Colonic mucosa (tissue), 4 donors: ENCODE data around the gene HEBP1. TPM values are rescaled to one million over a fixed set of nuclear protein-coding genes. Genes with fewer than 3 reads are reported as not detected.

ENCODE experiments used
- DNase-seq: peaks from one replicate; pipeline ENCODE4 v3.0.0-alpha.2; 2020
- H3K27ac ChIP-seq: fragments of 200-600 bp; one replicate; pipeline ENCODE4 v1.8.0; 2021
- H3K27me3 ChIP-seq: fragments of 200-600 bp; one replicate; pipeline ENCODE4 v1.8.0; 2021
- H3K36me3 ChIP-seq: fragments of 200-600 bp; one replicate; pipeline ENCODE4 v1.8.0; 2021
- H3K4me1 ChIP-seq: fragments of 200-600 bp; one replicate; pipeline ENCODE4 v1.8.0; 2021; ENCODE audit warnings: mild to moderate bottlenecking
- H3K4me3 ChIP-seq: fragments of 200-600 bp; one replicate; pipeline ENCODE4 v1.8.0; 2021
- H3K9ac ChIP-seq, 2 donors: one replicate each; pipeline ENCODE4 v1.7.0; 2013; ENCODE audit warnings: control low read depth in 2 of 2, low read depth in 2 of 2, low read length in 2 of 2
- H3K9me3 ChIP-seq: fragments of 200-600 bp; one replicate; pipeline ENCODE4 v1.8.0; 2021
- intact Hi-C: fragments of 100-400 bp; cut with DNase I; formaldehyde crosslinking; loops from one replicate; pipeline ENCODE4 v1.14.1; 2022
- total RNA-seq, 2 donors: library from RNA; stranded (reverse); fragmentation: NEBNext Ultra II Directional in 1 of 2; extraction: Animal tissue kit (Norgen Biotek cat#: 25700) in 1 of 2; gene quantifications; one replicate each; pipeline ENCODE4 v1.2.1, GENCODE V29; 2021
- TF ChIP-seq, protein P1 (sequence below): fragments of 200-600 bp; IDR thresholded peaks from one replicate; pipeline ENCODE4 v1.8.0; 2022; ENCODE audit warnings: antibody characterized with exemption, mild to moderate bottlenecking
- donor health status: healthy.
- donor health status: DM: no; HTN: no; CAD: no.
- donor health status: DM: no; HTN: no; CAD: no.

HEBP1 gene
- total RNA-seq, 2 donors from 2014 or later = 40.9 to 61.9 TPM

DNA sequence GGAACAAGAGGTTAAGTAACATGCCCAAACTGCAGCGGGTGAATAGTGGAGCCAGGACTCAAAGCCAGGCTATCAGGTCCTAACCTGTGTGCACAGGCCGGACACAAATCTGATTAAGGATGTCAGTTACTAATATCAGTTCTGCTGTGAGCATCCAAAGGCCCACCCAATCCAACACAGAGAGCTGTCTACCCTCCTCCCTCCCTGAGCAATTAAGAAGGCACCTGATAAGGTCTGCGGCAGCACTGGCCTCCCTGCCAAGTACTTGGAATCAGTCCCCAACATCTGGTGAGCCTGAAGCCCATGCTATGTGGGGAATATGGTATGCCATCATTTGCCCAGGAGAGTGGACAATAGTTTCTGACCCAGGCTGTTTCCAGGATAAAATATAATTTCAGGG, 3.9 kb downstream of the HEBP1 start:
- DNase-seq = no peak
- intact Hi-C loops = no loop called here
- Histone ChIP-seq H3K9ac (no peak overlapping the region), H3K27ac (no peak overlapping the region), H3K27me3 (no peaks in the 10 kb centered on the region), H3K4me3 (no peak overlapping the region), H3K36me3 (no peaks in the 10 kb centered on the region), H3K4me1 (peaks cover 3% of the 10 kb centered on the region), H3K9me3 (no peaks in the 10 kb centered on the region)
- TF ChIP-seq, protein P1, sequence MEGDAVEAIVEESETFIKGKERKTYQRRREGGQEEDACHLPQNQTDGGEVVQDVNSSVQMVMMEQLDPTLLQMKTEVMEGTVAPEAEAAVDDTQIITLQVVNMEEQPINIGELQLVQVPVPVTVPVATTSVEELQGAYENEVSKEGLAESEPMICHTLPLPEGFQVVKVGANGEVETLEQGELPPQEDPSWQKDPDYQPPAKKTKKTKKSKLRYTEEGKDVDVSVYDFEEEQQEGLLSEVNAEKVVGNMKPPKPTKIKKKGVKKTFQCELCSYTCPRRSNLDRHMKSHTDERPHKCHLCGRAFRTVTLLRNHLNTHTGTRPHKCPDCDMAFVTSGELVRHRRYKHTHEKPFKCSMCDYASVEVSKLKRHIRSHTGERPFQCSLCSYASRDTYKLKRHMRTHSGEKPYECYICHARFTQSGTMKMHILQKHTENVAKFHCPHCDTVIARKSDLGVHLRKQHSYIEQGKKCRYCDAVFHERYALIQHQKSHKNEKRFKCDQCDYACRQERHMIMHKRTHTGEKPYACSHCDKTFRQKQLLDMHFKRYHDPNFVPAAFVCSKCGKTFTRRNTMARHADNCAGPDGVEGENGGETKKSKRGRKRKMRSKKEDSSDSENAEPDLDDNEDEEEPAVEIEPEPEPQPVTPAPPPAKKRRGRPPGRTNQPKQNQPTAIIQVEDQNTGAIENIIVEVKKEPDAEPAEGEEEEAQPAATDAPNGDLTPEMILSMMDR = no peak

- H3K9me3 ChIP-seq = no peaks in the 10 kb centered on the region
- peaks cover 3% of the 10 kb centered on the region for H3K4me1 ChIP-seq
- no peak overlapping the region for H3K9ac ChIP-seq
- DNase-seq = no peak
- H3K4me3 ChIP-seq = no peak overlapping the region
- no peaks in the 10 kb centered on the region for H3K36me3 ChIP-seq
- no peak overlapping the region for H3K27ac ChIP-seq
- intact Hi-C loops = no loop called here
- TF ChIP-seq, protein P1 = no peak
- H3K27me3 ChIP-seq = no peaks in the 10 kb centered on the region
These were observed 5.0 kb downstream of the HEBP1 start for GRCh38 chr12:12995088-12995487.

DNA sequence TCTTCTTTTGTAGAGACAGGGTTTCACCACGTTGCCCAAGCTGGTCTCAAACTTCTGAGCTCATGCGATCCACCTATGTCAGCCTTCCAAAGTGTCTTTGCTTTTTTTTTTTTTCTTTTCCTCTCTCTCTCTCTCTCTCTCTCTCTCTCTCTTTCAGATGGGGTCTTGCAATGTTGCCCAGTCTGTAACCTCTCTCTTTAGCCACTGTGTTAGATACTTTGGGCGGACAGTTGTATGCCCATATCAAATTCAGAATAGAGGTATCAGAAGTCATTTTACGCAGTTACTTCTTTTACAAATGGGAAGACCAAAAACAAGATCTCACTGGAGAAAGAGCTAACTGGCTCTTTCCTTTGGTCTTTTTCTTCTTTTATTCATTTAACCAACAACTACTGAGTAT, 6.7 kb downstream of the HEBP1 start:
- TF ChIP-seq, protein P1 = no peak
- H3K4me3 ChIP-seq = no peak overlapping the region
- DNase-seq = no peak

GRCh38 chr12:12992418-12993130, 7.5 kb downstream of the HEBP1 start:
- no peak overlapping the region for H3K9ac ChIP-seq
- intact Hi-C loops = no loop called here
- no peak overlapping the region for H3K4me3 ChIP-seq
- peaks cover 3% of the 10 kb centered on the region for H3K4me1 ChIP-seq
- TF ChIP-seq, protein P1 = no peak
- no peaks in the 10 kb centered on the region for H3K27me3 ChIP-seq
- peak; percentile 38 for DNase-seq
- peak overlapping the region; percentile 7 for H3K27ac ChIP-seq
- no peaks in the 10 kb centered on the region for H3K9me3 ChIP-seq
- H3K36me3 ChIP-seq = no peaks in the 10 kb centered on the region

More for the DNA sequence above, 6.7 kb downstream of the HEBP1 start:
- Histone ChIP-seq H3K4me1 (peaks cover 3% of the 10 kb centered on the region), H3K9ac (no peak overlapping the region), H3K27me3 (no peaks in the 10 kb centered on the region), H3K36me3 (no peaks in the 10 kb centered on the region), H3K9me3 (no peaks in the 10 kb centered on the region), H3K27ac (peak overlapping the region; percentile 7)
- intact Hi-C loops = no loop called here

DNA sequence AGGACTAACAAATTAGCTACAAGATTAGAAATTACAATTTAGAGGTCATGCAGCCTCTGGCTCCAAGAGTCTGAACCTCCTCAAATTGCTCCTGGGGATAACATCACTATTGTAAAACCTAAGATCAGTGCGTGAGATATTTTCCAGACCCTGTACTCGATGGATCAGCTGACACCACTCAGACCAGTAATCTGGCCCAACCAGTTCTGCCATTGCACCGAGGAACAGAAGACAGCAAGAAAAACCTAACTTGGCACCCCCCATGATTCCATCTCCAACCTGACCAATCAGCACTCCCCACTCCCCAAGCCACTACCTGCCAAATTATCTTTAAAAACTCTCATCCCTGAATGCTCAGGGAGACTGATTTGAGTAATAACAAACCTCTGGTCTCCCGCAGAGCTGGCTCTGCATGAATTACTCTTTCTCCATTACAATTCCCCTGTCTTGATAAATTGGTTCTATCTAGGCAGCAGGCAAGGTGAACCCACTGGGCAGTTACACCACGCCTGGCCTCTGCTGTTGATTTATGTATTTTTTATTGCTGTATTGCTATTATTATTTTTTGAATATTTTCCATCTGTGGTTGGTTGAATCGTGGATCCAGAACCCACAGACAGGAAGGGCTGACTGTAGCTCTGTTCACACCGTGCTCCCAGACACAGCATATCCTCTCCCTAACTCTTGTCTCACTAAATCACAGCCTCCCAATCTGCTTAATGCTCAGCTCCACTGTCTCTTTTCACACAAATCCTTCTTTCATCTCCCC, 9.2 kb downstream of the HEBP1 start:
- Histone ChIP-seq H3K9ac (no peak overlapping the region), H3K4me1 (peaks cover 3% of the 10 kb centered on the region), H3K27me3 (no peaks in the 10 kb centered on the region), H3K9me3 (no peaks in the 10 kb centered on the region), H3K4me3 (no peak overlapping the region), H3K36me3 (no peaks in the 10 kb centered on the region), H3K27ac (no peak overlapping the region)
- no peak for DNase-seq
- TF ChIP-seq, protein P1 = no peak
- intact Hi-C loops = no loop called here
